GM21390 (cell line): ENCODE results near the gene DLG2.
"Not testable (repeated sequence)": the region's sequence is repeated elsewhere in the genome, so short reads cannot be mapped to it uniquely, and the experiment has no call there.

Experiments used
- ATAC-seq: cut with Tn5 transposase; IDR thresholded peaks from one replicate; pipeline ENCODE4 v1.9.1; 2021; ENCODE audit not compliant: unreplicated experiment

The DLG2 gene

DNA sequence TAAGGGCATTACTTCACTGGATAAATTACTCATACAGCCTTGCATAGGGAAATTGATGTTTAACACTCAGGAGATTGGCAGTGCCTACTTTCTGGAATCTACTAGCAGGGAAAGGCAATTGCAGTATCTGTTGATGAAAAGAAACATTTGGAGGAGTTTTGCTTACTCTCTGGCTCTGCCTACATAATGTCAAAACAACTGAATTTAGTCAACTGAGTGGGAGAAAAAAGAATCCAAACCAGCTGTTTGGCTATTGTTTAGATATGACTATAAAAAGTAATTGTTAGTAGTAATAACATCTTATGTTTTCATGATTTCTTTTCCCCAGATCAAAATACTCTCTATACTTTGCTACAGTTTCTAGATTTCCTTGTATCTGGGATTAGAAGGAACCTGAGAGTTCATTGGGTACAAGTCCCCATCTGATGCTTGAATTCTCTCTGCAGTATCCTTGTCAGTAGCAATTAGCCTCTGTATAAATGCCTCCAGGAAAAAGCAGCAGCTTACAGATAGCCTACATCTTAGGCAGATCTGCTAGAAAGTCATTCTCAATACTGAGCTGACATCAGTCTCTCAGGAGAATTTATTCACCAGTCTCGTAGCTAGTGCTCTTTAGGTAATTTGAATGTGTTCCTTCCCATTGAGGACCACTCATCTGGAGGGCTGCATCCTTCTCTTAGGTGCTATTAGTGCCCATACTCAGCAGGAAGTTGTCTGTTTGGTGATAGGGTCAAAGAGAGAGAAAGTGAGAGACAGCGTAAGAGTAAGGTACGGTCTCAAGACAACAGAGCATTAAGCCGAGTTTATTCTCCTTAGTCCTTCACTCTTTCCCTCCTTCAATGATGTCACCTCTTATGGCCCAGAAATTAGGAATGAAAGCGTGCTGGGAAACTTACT is 2155.1 kb downstream of the DLG2 start:
- ATAC-seq: no peak

DNA sequence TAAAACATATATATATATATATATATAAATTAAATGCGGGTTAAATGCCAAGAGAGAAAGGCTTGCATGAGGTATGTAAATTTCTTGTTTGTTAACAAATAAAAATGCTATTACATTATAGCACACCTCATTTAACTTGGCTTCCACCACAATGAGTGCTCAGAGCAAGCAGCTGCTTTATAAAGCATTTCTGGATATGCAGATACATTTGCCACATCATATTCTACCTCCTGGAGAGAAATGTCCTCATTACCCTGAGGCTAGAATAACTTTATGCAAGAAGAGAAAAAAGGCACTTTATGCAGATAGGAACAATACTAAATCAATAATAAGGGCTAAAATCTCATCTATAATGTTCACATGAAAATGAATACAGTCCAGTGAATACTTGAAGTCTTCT is 2159.3 kb downstream of the DLG2 start:
- ATAC-seq: no peak

DNA sequence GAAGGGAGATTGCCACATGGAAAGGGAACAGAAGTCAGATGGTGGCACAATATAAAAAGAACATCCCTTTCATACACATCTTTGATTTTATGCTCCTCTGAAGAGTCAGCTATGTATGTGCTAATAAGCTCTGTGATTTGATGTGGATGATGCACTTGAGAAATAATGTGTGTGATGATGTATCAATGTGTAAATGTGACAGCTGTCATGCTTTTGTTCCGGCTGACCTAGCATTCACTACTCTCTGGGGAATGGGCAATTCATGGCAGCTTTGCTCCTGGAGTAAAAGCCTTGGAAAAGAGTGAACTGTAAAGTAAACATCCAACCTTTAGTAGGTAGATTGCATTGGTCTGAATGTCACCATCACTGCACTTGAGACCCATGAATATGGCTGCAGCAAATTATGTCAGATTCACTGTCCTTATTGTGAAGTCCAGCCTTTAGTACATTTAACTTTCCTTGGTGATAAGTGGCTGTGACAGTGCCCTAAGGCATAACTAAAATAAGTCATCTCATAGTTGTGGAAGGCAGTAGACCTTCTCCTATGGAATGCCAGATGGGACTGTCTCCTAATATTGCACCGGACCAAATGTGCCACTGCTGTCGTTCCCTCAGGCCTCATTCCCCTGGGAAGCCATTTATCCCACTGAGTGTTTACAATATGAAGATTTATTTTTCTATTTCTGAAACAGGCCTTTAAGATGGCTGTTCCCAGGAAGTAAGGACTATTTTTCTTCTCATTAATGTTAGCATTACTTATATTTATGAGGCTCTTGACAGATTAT is 2162.8 kb downstream of the DLG2 start:
- ATAC-seq: no peak

DNA sequence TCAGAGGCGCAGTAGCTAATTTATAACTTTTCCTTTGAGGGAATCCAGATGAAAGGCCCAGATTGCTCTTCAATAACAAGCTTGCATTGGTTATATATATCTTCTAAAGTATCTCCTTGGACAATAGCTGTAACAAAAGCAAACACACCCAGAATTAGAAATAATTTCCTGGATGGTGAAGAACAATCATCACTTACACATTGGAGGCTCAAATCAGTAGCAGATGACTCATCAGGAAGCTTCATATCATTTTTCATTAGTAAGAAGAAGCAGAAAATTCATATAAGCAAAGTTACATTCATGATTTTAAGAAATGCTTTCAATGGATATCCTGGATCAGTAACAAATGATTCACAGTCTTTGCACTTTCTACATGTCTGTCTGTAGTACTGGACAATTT is 2167.3 kb downstream of the DLG2 start:
- no peak for ATAC-seq

DNA sequence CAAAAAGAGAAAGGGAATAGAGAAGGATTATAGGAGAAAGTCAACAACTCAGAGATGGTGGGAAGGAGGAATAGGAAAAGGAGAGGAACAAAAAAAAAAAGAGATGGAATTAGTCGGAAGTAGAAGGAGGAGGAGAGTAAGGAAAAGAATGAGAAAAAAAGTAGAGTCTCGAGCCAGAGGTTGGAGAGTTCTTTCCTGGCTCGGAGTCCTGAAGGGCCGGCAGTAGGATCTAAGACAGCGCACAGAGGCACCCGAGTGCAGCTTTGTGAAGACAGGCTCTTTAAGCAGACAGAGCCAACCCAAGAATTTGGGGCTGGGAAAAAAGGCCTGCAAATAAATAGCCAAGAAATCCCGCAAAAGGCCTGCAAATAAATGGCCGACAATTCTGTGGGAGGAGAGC is 2170.6 kb downstream of the DLG2 start:
- ATAC-seq: no peak

DNA sequence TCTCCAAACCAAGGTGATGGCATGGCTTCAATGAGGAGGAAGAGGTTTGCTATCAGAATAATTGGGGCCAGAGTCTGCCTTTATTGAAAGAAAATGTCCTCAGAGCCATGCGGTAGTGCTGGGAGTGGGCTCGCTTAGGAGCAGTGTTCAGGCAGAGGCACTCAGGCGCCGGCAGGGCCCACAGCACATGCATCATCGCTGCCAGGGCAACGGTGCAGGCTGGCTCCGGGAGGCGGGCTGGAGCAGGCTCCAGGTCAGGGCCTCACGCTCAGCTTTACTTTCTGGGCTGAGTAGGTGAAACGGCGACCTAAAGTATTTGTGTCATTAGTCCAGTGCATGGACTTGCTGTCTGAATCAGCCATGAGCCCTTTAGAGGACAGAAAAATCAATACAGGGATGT is 2171.1 kb downstream of the DLG2 start:
- ATAC-seq: no peak

DNA sequence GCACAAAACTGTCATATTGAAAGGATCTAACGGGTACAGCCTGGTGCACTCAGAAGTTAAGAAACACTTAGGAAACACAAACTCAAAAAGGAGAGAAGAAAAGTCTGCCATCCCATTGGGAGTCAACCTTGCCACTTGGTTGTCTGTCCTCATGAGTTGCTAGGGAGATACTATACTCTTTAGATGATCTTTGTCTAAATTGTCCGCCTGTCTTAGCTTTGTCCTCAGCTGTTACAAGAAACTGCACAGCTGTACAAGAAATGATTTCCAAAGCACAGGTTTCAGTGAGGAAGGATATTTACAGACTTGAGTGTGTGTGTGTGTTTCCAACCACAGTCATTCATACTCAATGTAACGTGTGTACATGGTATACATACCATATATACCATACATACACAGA is 2171.8 kb downstream of the DLG2 start:
- ATAC-seq: no peak

DNA sequence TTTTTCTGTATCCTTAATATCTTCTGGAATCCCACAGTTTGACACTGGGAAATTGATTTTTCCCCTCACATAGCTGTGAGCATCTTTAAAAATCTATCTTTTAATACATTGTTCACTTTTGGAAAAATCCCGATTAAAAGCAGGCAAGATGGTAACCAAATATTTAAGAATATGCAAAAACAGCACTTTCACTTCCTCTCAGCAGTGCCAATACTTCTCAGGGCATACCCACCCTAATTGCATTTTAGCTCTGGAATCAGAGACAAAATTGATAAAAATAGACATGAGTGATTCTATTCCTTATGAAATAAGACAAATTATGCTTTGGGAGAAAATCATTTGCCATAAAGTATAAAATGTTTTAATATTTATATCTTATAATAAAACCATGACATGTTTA is 2172.5 kb downstream of the DLG2 start:
- ATAC-seq: no peak

DNA sequence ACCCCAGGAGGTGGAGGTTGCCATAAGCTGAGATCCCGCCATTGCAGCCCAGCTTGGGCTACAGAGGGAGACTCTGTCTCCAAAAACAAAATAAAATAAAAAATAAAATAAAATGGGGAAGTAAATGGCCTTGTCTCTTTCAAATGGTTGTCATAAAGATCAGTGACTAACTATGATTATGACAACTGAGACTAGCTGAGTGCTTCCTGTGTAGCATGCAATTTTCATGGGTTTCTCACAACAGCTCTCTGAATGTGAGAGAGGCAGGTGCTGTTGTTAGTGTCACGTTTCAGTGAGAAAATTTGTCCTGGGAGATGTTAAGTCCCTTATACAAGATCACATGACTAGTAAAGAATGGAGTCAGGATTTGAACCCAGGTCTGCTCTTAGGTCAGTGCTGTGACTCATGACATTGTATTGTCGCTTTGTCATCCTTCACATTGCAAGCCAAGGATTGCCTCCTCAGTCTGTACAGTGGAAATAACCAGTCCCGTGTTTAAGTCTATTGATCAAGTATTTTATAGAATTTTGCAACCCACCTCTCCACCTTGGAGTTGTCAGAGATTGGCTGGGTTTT is 2177.7 kb downstream of the DLG2 start:
- ATAC-seq: peak; percentile 89

DNA sequence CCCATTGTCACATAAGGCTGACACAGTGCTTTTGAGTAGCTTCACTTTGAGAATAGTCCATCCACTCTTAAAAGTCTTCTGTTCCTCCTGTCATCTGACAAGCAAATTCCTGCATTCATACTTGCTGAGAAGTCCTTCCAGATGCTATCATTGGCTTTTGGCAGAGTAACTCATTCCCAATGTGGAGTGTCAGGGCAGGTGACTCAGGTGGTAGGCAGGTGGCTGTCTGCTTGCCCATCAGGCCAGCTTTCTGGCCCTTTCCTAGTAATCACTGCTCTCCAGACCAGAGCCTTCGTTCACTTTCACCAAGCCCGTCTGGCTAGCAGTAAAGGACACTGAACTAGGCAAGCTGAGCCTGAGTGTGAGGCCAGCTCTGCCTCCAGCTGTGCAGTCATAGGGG is 2178.5 kb downstream of the DLG2 start:
- no peak for ATAC-seq

DNA sequence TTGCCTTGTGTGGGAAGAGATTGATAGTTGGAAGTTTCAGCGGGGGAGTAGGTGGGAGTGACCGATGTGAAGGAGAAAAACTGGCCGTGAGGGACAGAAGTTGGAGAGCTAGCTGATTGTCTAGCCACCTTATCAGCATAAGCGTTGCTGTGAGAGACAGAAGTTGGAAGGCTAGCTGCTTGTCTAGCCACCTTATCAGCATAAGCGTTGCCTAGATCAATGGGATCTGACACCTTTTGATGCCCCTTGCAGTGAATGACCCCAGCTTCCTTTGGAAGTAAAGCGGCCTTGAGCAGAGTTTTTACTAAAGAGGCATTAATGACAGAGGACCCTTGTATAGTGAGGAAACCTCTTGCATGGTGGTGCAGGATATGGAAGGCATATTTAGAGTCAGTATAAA is 2183.3 kb downstream of the DLG2 start:
- not testable (repeated sequence) for ATAC-seq

DNA sequence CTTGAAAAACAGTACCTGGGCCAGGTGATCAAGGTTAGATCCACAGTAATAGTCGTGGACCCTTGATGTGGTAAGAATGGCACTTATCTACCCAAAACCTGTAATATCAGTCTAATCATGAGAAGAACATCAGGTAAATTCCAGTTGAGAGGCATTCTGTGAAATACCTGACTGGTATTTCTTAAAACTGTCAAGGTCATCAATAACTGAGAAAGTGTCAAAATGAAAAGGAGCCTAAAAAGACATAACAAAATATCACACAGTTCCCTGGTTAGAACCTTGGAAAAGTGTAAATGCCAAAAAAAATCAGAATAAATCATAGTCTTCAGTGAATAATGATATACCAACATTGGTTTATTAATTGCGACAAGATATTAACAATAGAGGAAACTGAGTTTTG is 2185.5 kb downstream of the DLG2 start:
- ATAC-seq: no peak

DNA sequence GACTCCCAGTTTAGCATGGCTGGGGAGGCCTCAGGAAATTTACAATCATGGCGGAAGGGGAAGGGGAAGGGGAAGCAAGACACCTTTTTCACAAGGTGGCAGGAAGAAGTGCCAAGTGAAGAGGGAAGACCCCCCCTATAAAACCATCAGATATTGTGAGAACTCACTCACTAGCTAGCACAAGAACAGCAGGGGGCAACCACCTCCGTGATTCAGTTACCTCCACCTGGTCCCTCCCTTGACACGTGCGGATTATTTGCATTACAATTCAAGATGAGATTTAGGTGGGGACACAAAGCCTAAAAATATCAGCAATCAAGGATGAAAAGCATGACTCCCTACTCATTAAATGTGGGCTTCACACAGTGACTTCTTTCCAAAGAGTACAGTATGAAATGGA is 2186.0 kb downstream of the DLG2 start:
- ATAC-seq: no peak

DNA sequence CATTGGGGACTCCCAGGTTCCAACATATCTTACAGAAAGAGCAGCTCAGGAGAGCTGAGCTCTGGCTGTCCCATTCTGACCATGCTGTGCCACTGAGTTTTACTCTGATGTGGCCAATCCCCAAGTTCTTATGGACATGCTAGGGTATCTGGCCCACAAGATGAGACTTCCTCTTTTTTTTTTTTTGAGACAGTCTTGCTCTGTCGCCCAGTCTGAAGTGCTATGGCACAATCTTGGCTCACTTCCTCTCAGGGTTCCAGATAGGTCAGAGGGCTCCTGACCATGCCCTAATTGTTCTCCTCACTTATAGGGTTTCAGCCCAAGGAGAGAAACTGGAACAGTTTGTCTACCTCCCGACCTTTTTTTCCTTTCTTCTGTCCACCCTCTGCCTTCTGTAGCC is 2188.7 kb downstream of the DLG2 start:
- no peak for ATAC-seq

DNA sequence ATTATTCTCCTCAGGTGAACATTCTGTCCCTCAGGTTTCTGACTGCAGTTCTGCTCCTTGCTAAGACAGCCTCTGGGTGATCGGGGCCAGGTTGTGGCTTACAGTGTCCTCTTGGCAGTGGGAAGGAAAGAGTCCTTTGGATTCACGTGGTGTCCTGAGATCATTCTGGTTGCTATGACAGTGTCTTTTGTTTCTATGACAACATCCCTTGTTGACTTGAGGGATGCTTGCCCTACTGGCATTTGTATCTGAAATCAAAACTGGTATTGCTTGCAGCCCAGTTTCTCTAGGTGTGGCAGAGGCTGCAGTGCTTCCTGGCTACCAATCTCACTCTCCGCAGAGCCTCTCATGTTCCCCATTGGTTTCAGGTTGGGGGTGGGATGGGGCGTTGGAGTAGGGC is 2189.2 kb downstream of the DLG2 start:
- no peak for ATAC-seq

DNA sequence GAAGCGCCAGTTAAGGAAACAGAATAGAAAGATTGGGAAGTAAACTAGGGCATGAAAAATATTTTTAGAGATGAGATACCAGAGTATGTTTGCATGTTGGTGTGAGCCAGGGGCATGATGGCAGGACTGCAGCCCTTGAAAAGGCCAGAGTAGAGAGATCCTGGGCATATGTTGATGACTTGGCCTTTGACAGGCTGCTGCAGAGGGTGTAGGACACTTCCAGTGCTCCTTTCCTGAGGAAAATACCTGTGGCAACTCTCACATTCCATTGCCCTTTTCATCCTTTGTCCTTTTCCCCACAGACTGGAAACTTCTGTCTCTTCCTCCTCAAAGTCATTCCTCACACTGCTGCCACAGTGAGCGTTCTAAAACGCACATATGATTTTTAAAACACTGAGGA is 2190.3 kb downstream of the DLG2 start:
- no peak for ATAC-seq

DNA sequence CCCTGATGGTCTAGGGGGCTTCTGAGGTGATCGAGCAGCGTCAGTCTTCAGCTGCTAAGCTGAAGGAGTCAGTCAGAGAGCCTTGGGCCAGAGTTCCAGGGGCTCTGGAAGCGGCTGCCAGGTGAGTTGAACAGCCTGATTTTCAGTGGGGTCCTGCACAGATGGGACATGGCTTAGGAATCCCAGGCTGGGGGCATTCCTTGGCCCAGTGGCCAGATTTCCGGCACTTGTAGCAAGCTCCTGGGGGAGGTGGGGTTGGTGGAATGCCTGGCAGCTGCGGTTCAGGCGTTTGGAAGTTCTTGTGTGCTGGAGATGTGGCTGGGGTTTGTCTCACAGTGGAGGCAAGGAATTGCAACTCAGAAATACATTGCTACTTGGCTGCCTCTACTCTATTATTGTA is 2192.3 kb downstream of the DLG2 start:
- ATAC-seq: not testable (repeated sequence)

DNA sequence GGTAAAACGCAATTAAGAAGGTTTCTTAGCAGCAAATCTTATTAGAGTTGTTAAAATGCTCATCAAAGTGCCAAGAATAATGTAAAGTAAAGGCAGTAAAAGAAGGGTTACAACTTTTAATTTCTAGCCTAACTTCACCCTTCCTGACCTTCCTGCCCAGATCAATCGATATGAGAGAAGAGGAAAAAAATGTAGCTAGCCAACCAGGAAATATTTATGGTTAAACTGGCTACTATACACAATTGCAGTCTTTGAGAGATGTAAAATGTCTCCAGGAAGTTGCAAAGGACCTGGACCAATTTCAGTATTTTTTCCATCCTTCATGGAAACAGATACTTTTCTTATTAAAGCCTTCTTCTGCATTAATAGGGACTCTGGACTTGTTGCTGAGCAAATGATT is 2199.2 kb downstream of the DLG2 start:
- ATAC-seq: no peak

DNA sequence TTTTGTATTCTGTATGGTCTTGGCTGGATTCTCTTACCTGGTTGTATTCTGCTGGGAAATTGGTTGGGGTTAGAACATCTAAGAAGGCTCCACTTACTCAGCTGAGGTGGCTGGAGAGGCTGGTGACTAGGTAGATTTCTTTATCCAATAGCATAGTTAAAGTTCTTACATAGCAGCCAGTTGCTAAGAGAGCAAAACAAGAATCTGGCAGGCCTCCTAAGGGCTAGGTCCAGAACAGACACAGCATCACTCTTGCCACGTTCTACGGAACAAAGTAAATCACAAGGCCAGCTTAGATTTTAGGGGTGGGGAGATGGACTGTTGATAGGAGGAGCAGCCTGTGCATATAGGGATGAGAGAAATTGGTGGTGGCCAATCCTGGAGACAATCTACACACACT is 2199.6 kb downstream of the DLG2 start:
- ATAC-seq: no peak

DNA sequence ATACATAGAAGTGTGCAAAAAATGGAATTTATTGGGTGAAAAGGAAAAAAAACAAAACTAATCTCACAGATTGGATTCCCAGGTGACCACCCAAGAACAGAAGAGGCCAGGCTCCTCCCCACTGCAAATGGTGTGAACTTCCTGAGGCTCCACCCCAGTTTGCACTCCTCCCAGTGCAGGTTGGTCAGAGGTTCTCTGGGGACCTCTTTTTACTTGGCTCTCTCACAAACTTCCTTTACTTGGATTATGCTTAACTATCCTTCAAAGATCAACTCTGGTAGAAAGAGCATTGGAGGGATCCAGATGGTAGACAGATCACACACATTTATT is 2202.0 kb downstream of the DLG2 start:
- no peak for ATAC-seq

DNA sequence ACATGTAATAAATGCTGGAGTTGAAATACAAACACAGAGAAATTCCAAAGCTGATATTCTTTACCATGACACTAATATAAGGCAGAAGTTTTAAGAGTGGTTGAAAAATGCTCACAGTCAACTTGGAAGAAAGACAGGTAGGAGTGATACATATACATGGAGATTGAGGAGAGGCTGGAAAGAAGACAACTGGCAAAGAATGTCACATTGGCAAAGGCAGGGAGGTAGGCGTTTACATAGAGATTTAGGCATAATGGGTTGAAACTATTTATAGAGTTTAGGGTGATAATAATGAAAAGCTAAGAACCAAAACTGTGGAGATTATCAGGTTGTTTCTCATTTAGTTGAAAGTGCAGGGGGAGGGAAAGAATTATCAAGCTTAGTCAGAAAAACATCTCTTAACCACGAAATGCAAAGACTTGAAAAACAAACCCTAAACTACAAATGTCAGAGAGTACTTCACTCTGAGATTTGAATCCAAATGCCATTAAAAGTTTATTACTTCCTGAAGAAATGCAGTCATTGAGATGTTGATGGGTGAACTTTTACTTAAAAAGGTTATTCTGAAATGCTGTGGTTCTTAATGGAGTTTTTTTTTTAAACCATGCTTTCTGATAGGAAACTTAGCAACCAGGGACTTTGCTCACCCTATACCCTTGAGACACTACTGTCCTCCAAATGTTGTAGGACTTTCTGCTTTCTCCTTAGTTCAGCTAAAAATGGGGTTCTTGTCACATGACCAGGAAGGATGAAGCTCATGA is 2202.6 kb downstream of the DLG2 start:
- no peak for ATAC-seq
